Right hindlimb (tissue), 1 donor: ENCODE results near the gene LAMC1.
"Not testable (repeated sequence)": the region's sequence is repeated elsewhere in the genome, so short reads cannot be mapped to it uniquely, and the experiment has no call there.

Source experiments
- DNase-seq: peaks from one replicate; pipeline ENCODE4 v3.0.0-alpha.2; 2018

Gene LAMC1

GRCh38 chr1:183110326-183110880 is 87.2 kb downstream of the LAMC1 start:
- no peak for DNase-seq

- DNase-seq, result no peak
Observed at GRCh38 chr1:183114441-183114840, 91.2 kb downstream of the LAMC1 start.

DNA sequence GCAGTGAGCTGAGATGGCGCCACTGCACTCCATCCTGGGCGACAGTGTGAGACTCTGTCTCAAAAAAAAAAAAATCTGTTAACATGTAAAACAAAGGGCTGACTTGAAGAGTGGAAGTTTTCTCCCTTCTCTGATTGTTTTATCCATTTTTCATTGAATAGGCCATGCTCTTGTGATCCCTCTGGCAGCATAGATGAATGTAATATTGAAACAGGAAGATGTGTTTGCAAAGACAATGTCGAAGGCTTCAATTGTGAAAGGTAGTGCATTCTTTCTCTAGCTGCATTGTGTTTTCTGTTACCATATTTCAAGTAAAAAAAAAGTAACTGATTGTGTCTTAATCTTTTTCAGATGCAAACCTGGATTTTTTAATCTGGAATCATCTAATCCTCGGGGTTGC is 93.2 kb downstream of the LAMC1 start:
- no peak for DNase-seq

GRCh38 chr1:183121609-183122008 is 98.4 kb downstream of the LAMC1 start:
- no peak for DNase-seq

DNA sequence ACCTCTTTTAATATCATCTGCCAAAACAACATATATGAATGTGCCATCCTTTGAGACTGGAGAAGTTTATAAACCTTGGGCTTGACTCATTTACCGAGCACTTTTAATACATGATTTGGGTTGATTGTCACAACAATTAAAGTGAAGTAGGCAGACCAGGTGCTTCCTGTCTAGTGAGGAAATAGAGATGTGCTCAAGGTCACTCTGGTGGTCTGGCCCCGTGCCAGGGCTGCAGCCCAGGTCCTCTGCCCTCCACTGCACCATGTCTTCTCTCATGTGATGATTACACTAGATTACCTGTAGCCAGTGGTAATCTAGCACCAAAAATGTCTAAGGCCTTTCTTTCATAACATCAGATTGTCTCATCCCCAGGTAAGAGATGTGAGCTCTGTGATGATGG is 101.0 kb downstream of the LAMC1 start:
- DNase-seq, result no peak

GRCh38 chr1:183125279-183125999 is 102.2 kb downstream of the LAMC1 start:
- no peak for DNase-seq

- DNase-seq, result no peak
Observed at GRCh38 chr1:183126000-183126366, 102.8 kb downstream of the LAMC1 start.

DNA sequence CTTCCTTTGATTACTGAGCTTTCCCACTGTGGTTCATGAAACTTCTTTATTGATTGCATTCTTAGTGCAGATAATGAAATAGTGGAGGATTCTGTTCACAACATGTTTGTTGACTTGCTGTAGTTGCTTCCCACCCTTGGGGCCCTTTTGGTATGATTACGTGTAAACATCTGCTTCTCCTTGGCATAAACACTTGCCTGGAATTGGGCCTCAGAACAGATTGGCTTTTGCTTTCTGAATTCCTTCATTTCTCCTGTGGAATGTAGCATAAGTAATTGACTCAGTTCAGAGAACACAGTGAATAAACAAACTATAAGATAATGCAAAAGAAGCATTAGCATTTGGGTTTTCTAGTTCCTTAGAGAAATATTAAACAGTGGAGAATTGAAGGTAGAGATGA is 103.3 kb downstream of the LAMC1 start:
- peak; percentile 72 for DNase-seq

GRCh38 chr1:183129921-183130690 is 106.9 kb downstream of the LAMC1 start:
- DNase-seq, result peak; percentile 39

DNA sequence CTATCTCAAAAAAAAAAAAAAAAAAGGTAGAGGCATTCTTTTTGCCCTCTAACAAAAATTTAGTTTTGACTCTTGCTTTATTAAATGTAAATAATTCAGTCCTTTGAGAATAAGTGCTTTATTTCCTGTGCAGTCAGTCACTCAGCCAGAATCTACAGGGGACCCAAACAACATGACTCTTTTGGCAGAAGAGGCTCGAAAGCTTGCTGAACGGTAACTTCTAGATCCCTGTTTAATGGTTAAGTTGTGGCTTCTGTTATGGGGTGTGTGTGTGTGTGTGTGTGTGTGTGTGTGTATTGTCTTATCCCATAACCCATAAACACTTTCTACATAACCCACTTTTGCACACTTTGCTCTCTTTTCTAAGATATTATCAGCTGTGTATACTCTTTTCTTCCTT is 107.9 kb downstream of the LAMC1 start:
- no peak for DNase-seq

- no peak for DNase-seq
Observed at GRCh38 chr1:183135336-183135735, 112.1 kb downstream of the LAMC1 start.

- DNase-seq, result no peak
Observed at GRCh38 chr1:183137782-183138181, 114.6 kb downstream of the LAMC1 start.

DNA sequence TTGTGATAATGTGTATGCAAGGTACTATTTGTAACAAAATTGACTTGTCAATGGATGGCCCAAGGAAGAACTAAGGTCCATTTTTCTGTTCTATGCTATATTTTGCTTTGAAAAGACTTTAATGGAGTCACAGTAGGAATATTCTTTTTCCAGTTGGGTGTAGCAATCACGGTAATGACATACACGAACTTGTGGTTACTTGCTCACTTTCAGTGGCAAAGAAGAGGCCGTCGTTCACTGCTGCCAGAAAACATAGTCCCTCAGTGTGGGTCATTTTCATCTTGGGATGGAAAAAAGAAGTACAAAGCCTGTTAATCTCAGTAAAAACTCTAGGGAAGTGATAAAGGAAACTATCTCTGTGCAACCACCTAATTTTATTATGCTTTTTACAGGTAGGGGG is 115.1 kb downstream of the LAMC1 start:
- DNase-seq, result no peak

- no peak for DNase-seq
Observed at GRCh38 chr1:183139281-183139942, 116.2 kb downstream of the LAMC1 start.

DNA sequence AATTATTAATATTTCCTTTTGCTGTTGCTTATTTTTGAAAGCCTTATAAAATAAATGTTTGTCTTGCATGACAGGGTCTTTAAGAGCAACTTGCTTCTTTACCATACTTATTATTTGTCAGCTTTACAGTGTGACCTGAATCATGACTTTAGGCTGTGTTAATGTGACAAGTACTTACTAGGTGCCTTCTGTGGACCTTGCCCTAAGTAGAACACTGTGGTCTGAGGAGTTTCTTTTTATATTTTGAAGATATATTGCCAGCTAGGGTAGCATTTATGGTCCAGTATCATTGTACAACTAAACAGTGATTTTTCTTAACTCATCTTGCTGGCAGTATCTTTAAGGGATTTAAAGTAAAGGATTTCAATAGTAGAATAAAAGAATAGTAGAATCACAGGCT is 117.4 kb downstream of the LAMC1 start:
- DNase-seq, result no peak

DNA sequence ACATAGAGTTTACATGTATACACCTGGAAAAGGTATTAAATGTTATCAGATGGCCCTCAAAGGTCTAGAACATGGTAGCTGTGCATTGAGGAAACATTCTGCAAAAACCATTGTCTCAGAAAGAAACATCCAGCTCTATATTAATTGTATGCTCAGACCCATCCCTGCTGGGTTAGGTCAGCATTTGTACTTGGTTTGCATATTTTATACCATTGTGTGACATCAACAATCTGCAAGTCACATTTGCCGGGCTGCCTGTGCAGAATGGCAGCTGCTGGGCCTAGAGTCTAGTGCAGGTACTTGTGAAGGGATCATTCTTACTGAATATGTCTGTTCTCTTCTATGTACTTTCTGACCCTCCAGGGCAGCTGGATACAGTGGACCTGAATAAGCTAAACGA is 119.0 kb downstream of the LAMC1 start:
- DNase-seq, result no peak

- no peak for DNase-seq
Observed at GRCh38 chr1:183143576-183144315, 120.5 kb downstream of the LAMC1 start.

DNA sequence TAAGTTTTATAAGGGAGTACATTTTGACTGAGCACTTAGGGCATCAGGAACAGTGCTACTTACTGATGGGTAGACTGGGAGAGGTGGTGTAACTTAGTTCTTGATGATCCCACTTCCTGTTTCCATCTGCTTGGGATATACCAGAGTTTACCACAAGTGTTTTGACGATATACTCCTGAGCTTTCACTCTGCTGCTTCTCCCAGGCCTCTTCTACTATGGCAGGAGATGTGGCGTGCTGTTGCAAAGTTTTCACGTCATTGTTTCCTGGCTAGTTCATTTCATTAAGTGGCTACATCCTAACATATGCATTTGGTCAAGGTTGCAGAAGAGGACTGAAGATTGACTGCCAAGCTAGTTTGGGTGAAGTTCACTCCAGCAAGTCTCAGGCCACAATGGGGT is 121.5 kb downstream of the LAMC1 start:
- no peak for DNase-seq

DNA sequence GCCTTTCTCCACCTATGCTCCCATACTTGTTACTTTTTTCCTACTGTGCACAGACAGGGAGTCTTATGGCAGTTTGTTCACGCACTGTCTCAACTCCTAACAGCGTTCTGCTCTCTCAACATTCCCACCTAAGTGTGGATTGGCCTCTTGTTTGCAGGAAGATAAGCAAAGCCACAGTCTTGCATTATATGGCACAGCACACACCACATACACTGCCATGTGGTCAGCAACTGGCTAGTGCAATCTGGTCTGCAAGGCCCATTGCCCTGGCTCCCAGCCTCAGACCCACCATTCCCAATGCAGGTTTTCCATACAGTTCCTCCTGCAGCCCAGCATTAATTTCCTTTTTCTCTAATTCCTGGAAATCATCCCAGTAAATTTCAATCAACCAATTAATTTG is 124.5 kb downstream of the LAMC1 start:
- no peak for DNase-seq

GRCh38 chr1:183148599-183148998 is 125.4 kb downstream of the LAMC1 start:
- peak; percentile 69 for DNase-seq

GRCh38 chr1:183149273-183149672 is 126.1 kb downstream of the LAMC1 start:
- DNase-seq, result no peak

GRCh38 chr1:183150032-183150431 is 126.8 kb downstream of the LAMC1 start:
- not testable (repeated sequence) for DNase-seq

GRCh38 chr1:183150445-183150844 is 127.2 kb downstream of the LAMC1 start:
- no peak for DNase-seq
